HG02943 (cell line): Measurements from ENCODE around the gene GYS1.
"Not testable (repeated sequence)": the region's sequence is repeated elsewhere in the genome, so short reads cannot be mapped to it uniquely, and the experiment has no call there.

Experiments used
- ATAC-seq: cut with Tn5 transposase; IDR thresholded peaks from one replicate; pipeline ENCODE4 v1.9.1; 2021; ENCODE audit warnings: mild to moderate bottlenecking, low read depth, moderate library complexity; ENCODE audit not compliant: unreplicated experiment

The GYS1 gene

GRCh38 chr19:48947258-48947542 lies 45.9 kb downstream of the GYS1 start:
- ATAC-seq: no peak

- ATAC-seq: no peak
Measured at GRCh38 chr19:48946463-48947257, 46.4 kb downstream of the GYS1 start.

- no peak for ATAC-seq
Measured at GRCh38 chr19:48945817-48946216, 47.3 kb downstream of the GYS1 start.

- ATAC-seq: no peak
Measured at GRCh38 chr19:48945415-48945814, 47.7 kb downstream of the GYS1 start.

- ATAC-seq: no peak
Measured at GRCh38 chr19:48943081-48943480, 50.0 kb downstream of the GYS1 start.

GRCh38 chr19:48940902-48941301 lies 52.2 kb downstream of the GYS1 start:
- no peak for ATAC-seq

- ATAC-seq: no peak
Measured at GRCh38 chr19:48938256-48938655, 54.9 kb downstream of the GYS1 start.

- ATAC-seq: no peak
Measured at GRCh38 chr19:48935864-48936263, 57.2 kb downstream of the GYS1 start.

GRCh38 chr19:48934837-48935236 lies 58.3 kb downstream of the GYS1 start:
- no peak for ATAC-seq

- no peak for ATAC-seq
Measured at GRCh38 chr19:48933382-48933932, 59.7 kb downstream of the GYS1 start, which contains the start of gene DHDH. Gene DHDH, plus strand, starts transcription at chr19:48933699. Its CDS starts 23 bp downstream, at chr19:48933722.

GRCh38 chr19:48928164-48929025 lies 64.7 kb downstream of the GYS1 start:
- no peak for ATAC-seq

GRCh38 chr19:48927692-48928091 lies 65.4 kb downstream of the GYS1 start:
- ATAC-seq: not testable (repeated sequence)

- ATAC-seq: no peak
Measured at GRCh38 chr19:48926909-48927308, 66.2 kb downstream of the GYS1 start.

- ATAC-seq: not testable (repeated sequence)
Measured at GRCh38 chr19:48925890-48926289, 67.2 kb downstream of the GYS1 start.

GRCh38 chr19:48925240-48925843 lies 67.8 kb downstream of the GYS1 start:
- ATAC-seq: no peak

- no peak for ATAC-seq
Measured at GRCh38 chr19:48922548-48923490, 70.3 kb downstream of the GYS1 start.

- ATAC-seq: no peak
Measured at GRCh38 chr19:48921721-48922500, 71.2 kb downstream of the GYS1 start.

GRCh38 chr19:48920949-48921348 lies 72.2 kb downstream of the GYS1 start:
- ATAC-seq: no peak

GRCh38 chr19:48919271-48919670 lies 73.8 kb downstream of the GYS1 start:
- ATAC-seq: not testable (repeated sequence)
